Measurements from ENCODE around the gene TIMD4. TPM values are rescaled to one million over a fixed set of nuclear protein-coding genes. Genes with fewer than 3 reads are reported as not detected.
"Not testable (repeated sequence)": the region's sequence is repeated elsewhere in the genome, so short reads cannot be mapped to it uniquely, and the experiment has no call there.

The TIMD4 gene
- total RNA-seq, 6 experiments from 2014 or later, result 0.31 to 16.3 (median 4.8) TPM

DNA sequence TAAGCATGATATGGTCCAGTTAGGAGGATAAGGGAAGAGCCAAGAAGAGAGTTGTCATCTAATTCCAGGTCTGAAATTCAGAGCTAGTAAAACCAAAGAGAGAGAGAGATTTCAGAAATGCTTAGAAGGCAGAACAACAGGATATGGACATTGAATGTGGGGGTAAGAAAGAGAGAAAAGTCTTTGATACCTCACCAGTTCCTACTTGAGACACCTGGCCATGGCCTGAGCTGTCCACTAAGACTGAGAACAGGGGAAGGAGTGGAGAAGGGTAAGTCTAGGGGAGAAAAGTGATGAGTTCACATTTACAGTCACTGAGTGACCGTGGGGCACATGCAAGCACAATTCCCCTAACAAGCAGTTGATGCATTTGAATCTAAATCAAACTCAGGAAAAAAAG is 35.5 kb downstream of the TIMD4 start:
- DNase-seq, result no peak
- ATAC-seq, result no peak
- intact Hi-C loops (cut with DNase I), result no loop called here
- WGBS (ENCODE audit: insufficient coverage, low coverage, low lambda C conversion rate, missing lambda C conversion rate), result 100% methylated on average over 1 of the region's 1 CpG
- no peak overlapping the region for H3K27ac ChIP-seq
- no peaks in the 10 kb centered on the region for H3K4me1 ChIP-seq
- H3K27me3 ChIP-seq, result no peaks in the 10 kb centered on the region
- H3K4me3 ChIP-seq, result no peak overlapping the region
- H3K36me3 ChIP-seq, result no peaks in the 10 kb centered on the region
- no peaks in the 10 kb centered on the region for H3K9me3 ChIP-seq
- TF ChIP-seq, protein P1, sequence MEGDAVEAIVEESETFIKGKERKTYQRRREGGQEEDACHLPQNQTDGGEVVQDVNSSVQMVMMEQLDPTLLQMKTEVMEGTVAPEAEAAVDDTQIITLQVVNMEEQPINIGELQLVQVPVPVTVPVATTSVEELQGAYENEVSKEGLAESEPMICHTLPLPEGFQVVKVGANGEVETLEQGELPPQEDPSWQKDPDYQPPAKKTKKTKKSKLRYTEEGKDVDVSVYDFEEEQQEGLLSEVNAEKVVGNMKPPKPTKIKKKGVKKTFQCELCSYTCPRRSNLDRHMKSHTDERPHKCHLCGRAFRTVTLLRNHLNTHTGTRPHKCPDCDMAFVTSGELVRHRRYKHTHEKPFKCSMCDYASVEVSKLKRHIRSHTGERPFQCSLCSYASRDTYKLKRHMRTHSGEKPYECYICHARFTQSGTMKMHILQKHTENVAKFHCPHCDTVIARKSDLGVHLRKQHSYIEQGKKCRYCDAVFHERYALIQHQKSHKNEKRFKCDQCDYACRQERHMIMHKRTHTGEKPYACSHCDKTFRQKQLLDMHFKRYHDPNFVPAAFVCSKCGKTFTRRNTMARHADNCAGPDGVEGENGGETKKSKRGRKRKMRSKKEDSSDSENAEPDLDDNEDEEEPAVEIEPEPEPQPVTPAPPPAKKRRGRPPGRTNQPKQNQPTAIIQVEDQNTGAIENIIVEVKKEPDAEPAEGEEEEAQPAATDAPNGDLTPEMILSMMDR (IDR thresholded peaks at IDR 0.05), result no peak
- no peak for TF ChIP-seq POLR2A (IDR thresholded peaks at IDR 0.05)

DNA sequence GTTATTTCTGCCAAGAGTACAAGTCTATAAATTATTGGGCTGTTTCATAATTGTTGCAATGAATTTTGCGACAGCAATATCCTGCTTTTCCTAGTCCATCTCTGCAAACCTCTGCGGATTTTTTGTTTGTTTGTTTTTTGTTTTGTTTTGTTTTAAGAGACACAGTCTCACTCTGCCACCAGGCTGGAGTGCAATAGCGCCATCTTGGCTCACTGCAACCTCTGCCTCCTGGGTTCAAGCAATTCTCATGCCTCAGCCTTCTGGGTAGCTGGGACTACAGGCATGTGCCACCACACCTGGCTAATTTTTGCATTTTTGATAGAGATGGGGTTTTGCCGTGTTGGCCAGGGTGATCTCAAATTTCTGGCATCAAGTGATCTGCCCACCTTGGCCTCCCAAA is 37.3 kb downstream of the TIMD4 start:
- intact Hi-C loops (cut with DNase I); ATAC-seq; H3K4me1 ChIP-seq; H3K9me3 ChIP-seq; H3K36me3 ChIP-seq; H3K27ac ChIP-seq; DNase-seq; H3K27me3 ChIP-seq; H3K4me3 ChIP-seq: not testable (repeated sequence)
- 69% methylated on average over 4 of the region's 4 CpGs for WGBS (ENCODE audit: insufficient coverage, low coverage, low lambda C conversion rate, missing lambda C conversion rate)

DNA sequence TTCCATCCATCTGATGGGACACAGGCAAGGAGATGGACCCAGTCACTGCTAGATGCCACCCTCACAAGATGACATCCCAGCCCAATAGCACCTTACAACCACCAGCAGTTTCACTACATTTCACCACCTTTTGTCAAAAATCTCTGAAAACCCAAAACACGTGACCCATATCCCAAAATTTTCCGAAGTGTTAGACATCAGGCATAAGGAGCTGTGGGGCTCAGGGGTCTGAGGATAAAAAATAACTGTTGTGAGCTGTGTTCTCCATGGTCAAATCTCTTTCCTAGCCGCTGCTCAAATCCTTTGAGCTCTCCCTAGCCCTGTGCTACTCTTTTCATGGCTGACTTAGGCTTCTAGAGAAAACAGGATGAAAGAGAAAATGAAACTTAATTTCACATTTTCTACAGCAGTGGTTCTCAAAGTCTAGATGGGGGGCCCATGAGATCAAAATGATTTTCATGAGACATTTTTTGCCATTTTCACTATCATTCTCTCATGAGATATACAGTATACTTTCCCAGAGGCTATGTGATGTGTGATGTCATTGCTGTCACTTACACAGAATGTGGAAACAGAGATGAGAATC is 40.7 kb downstream of the TIMD4 start:
- no peaks in the 10 kb centered on the region for H3K9me3 ChIP-seq
- no peaks in the 10 kb centered on the region for H3K4me1 ChIP-seq
- ATAC-seq, result no peak
- no peak for TF ChIP-seq POLR2A (IDR thresholded peaks at IDR 0.05)
- TF ChIP-seq, protein P1 (IDR thresholded peaks at IDR 0.05), result no peak
- intact Hi-C loops (cut with DNase I), result no loop called here
- WGBS (ENCODE audit: insufficient coverage, low coverage, low lambda C conversion rate, missing lambda C conversion rate), result 68% methylated on average over 3 of the region's 3 CpGs
- H3K36me3 ChIP-seq, result no peaks in the 10 kb centered on the region
- no peak for DNase-seq
- no peaks in the 10 kb centered on the region for H3K27me3 ChIP-seq
- no peak overlapping the region for H3K4me3 ChIP-seq
- H3K27ac ChIP-seq, result no peak overlapping the region

DNA sequence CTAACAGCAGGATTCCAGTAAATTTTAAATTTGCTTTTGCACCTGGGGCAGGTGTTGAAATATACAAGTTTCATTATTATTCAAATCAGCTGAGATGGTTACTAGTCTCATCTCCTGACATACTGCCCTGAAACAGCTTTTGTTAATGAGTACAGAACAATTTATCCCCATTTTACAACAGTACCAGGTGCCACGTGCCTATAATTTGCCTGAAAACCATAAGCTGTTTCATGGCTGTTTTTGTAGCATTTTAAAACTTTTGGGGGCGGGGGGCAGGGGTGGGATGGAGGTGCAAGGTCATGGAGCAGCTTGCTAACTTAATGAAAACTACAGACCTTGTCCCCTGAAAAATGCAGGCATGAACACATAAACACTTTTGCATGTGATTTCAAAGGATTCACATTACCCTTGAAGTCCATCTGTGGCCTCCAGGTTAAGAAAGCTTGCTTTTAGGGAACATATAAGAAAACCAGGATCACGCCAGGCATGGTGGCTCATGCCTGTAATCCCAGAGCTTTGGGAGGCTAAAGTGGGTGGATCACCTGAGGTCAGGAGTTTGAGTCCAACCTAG is 42.1 kb downstream of the TIMD4 start:
- 58% methylated on average over 2 of the region's 3 CpGs for WGBS (ENCODE audit: insufficient coverage, low coverage, low lambda C conversion rate, missing lambda C conversion rate)
- Histone ChIP-seq H3K4me1 (no peaks in the 10 kb centered on the region), H3K4me3 (no peak overlapping the region), H3K36me3 (no peaks in the 10 kb centered on the region), H3K27me3 (no peaks in the 10 kb centered on the region), H3K9me3 (no peaks in the 10 kb centered on the region), H3K27ac (no peak overlapping the region)
- ATAC-seq, result no peak
- intact Hi-C loops (cut with DNase I), result no loop called here
- DNase-seq, result no peak
- TF ChIP-seq POLR2A (IDR thresholded peaks at IDR 0.05), result no peak
- TF ChIP-seq, protein P1 (IDR thresholded peaks at IDR 0.05), result no peak

DNA sequence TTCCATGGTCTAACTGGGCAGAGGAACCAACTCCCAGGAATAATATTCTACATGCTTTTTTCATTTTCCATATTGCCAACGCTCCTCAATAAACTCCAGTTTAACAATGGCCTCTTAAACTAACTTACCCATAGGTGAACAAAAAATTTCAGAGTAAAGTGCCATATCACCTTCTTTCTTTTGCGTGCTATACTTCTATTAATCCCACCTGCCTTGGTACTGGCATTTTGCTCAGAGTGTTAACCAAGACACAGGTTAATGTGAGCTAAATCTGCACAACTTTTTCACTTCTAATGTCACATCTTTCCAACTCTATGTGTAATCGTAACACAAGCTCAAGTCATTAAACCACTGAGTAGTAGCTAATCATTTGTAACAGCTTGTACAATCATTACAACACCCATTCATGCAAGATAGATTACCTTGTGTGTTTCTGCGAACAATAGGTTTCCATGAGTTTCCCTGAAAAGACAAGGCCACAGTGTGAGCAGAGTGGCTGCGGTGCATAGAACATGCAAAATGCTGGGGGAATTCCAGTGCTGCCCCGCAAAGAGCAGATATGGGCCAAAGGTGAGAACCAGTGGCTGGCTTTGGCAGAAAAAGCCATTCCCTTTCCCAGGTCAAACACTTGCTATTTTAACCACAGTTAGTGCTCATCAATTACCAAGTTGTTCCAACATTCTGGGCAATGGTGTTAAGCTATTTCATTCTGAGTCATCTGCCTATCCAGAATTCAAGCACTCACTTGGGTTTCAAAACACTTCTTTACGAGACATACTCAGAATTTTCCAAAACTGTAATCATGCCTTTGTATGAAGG is 42.8 kb downstream of the TIMD4 start:
- no peak overlapping the region for H3K27ac ChIP-seq
- intact Hi-C loops (cut with DNase I), result no loop called here
- H3K4me3 ChIP-seq, result no peak overlapping the region
- no peak for DNase-seq
- H3K36me3 ChIP-seq, result no peaks in the 10 kb centered on the region
- peak in 1 of 4 donors; percentile 30 for ATAC-seq
- no peaks in the 10 kb centered on the region for H3K27me3 ChIP-seq
- no peaks in the 10 kb centered on the region for H3K4me1 ChIP-seq
- no peak for TF ChIP-seq POLR2A (IDR thresholded peaks at IDR 0.05)
- TF ChIP-seq, protein P1 (IDR thresholded peaks at IDR 0.05), result no peak
- WGBS (ENCODE audit: insufficient coverage, low coverage, low lambda C conversion rate, missing lambda C conversion rate), result 59% methylated on average over 7 of the region's 7 CpGs
- no peaks in the 10 kb centered on the region for H3K9me3 ChIP-seq

All from right lobe of liver (tissue), 6 donors.